ENCODE results near the gene CCDC182. TPM values are rescaled to one million over a fixed set of nuclear protein-coding genes. Genes with fewer than 3 reads are reported as not detected.

CCDC182 gene
- total and polyA plus RNA-seq, 9 of the 15 experiments (the other 6 are each of a cell fraction or from before 2014, with no cell fraction given), result not detected

DNA sequence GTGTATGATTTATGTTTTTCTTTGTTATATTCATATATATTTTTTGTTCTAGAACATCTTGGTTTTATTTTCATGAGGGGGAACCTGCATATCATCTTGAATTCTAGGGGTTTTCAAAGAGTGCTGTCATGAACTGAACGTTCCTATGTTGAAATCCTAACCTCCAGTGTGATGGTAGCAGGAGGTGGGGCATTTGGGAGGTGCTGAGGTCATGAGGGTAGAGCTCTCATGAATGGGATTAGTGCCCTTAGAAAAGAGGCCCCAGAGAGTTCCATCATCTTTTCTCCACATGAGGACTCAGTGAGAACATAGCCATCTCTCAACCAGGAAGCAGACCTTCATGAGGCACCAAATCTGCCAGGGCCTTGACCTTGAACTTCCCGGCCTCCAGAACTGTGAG lies 34.6 kb upstream of the CCDC182 start:
- FAIRE-seq (no peak), ATAC-seq (no peak), DNase-seq (ENCODE audit: extremely low read depth in 1 of 4, low spot score in 3 of 4) (no peak)
- H3K9ac ChIP-seq (ENCODE audit: insufficient read depth in 1 of 2, low read depth in 2 of 2, low read length in 2 of 2), result no peak overlapping the region
- peaks cover 0 to 10% of the 10 kb centered on the region in 2 experiments; a peak in 2 of 5 replicates for H3K4me1 ChIP-seq (replicated peaks in 1 of 2; ENCODE audit: control insufficient read depth in 2 of 2, insufficient read depth in 2 of 2, low read length in 2 of 2)
- no peaks in the 10 kb centered on the region for H3K9me1 ChIP-seq (ENCODE audit: control insufficient read depth, insufficient read depth, low read length)
- BruUV-seq (replicated peaks), result no TSS peak
- H3K27ac ChIP-seq (ENCODE audit: extremely low read depth, low read depth, low read length), result no peak overlapping the region
- ChIA-PET CTCF (ENCODE audit: low intra/inter-chr PET ratio) (no interaction called here), POLR2A (no interaction called here)
- in situ Hi-C loops (cut with MboI), result no loop called here
- peaks cover 35 to 41% of the 10 kb centered on the region in 2 experiments for H3K27me3 ChIP-seq (ENCODE audit: control insufficient read depth in 2 of 2, insufficient read depth in 2 of 2, low read length in 2 of 2)
- H3K79me2 ChIP-seq (ENCODE audit: control insufficient read depth, insufficient read depth, low read length), result no peaks in the 10 kb centered on the region
- no peaks in the 10 kb centered on the region for H3K36me3 ChIP-seq (ENCODE audit: control insufficient read depth, insufficient read depth, low read length)
- 0% methylated on average over 2 of the region's 2 CpGs for WGBS (ENCODE audit: insufficient coverage, low coverage, missing lambda C conversion rate)
- H4K20me1 ChIP-seq (replicated peaks; ENCODE audit: control insufficient read depth, insufficient read depth, low read length), result no peaks in the 10 kb centered on the region; the same call in 1 of the 2 replicates
- intact Hi-C loops (cut with micrococcal nuclease), result no loop called here
- no peaks in the 10 kb centered on the region for H3K9me3 ChIP-seq (replicated peaks; ENCODE audit: control insufficient read depth, insufficient read depth, low read depth, low read length)
- H3K4me3 ChIP-seq, result no peak overlapping the region
- no peak overlapping the region for H2AFZ ChIP-seq (ENCODE audit: low read depth, low read length)
- H3K4me2 ChIP-seq (ENCODE audit: insufficient read depth, low read length), result no peak overlapping the region
- no peak for TF ChIP-seq KLF1 (tag; IDR thresholded peaks at IDR 0.05)
- TF ChIP-seq NCOA1 (IDR thresholded peaks at IDR 0.05; ENCODE audit: low read depth), result no peak
- no peak for TF ChIP-seq ZNF766 (CRISPR knock-in tag; conservative IDR thresholded peaks at IDR 0.05)
- no peak for TF ChIP-seq CEBPG (CRISPR knock-in tag; IDR thresholded peaks at IDR 0.05)
- TF ChIP-seq CEBPG (tag; conservative IDR thresholded peaks at IDR 0.05 in 1 of 2, IDR thresholded peaks at IDR 0.05 in 1 of 2), result no peak
- TF ChIP-seq ZBED1 (IDR thresholded peaks at IDR 0.05), result no peak
- TF ChIP-seq, protein P1, sequence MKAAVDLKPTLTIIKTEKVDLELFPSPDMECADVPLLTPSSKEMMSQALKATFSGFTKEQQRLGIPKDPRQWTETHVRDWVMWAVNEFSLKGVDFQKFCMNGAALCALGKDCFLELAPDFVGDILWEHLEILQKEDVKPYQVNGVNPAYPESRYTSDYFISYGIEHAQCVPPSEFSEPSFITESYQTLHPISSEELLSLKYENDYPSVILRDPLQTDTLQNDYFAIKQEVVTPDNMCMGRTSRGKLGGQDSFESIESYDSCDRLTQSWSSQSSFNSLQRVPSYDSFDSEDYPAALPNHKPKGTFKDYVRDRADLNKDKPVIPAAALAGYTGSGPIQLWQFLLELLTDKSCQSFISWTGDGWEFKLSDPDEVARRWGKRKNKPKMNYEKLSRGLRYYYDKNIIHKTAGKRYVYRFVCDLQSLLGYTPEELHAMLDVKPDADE (conservative IDR thresholded peaks at IDR 0.05; ENCODE audit: control insufficient read depth, low read depth, low read length), result no peak
- TF ChIP-seq HDAC3 (IDR thresholded peaks at IDR 0.05; ENCODE audit: borderline replicate concordance, partially characterized antibody), result no peak
- TF ChIP-seq KLF16 (IDR thresholded peaks at IDR 0.05), result no peak
- TF ChIP-seq DPF2 (IDR thresholded peaks at IDR 0.05), result no peak
- no peak for TF ChIP-seq NFIC (IDR thresholded peaks at IDR 0.05)
- no peak for TF ChIP-seq ZNF282 (CRISPR knock-in tag; IDR thresholded peaks at IDR 0.05)
- TF ChIP-seq FOXP1 (CRISPR knock-in tag; IDR thresholded peaks at IDR 0.05), result no peak
- TF ChIP-seq, protein P2, sequence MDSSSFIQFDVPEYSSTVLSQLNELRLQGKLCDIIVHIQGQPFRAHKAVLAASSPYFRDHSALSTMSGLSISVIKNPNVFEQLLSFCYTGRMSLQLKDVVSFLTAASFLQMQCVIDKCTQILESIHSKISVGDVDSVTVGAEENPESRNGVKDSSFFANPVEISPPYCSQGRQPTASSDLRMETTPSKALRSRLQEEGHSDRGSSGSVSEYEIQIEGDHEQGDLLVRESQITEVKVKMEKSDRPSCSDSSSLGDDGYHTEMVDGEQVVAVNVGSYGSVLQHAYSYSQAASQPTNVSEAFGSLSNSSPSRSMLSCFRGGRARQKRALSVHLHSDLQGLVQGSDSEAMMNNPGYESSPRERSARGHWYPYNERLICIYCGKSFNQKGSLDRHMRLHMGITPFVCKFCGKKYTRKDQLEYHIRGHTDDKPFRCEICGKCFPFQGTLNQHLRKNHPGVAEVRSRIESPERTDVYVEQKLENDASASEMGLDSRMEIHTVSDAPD (CRISPR knock-in tag; IDR thresholded peaks at IDR 0.05), result no peak
- no peak for TF ChIP-seq NRF1 (conservative IDR thresholded peaks at IDR 0.05 in 1 of 2, IDR thresholded peaks at IDR 0.05 in 1 of 2)
- TF ChIP-seq, protein P3, sequence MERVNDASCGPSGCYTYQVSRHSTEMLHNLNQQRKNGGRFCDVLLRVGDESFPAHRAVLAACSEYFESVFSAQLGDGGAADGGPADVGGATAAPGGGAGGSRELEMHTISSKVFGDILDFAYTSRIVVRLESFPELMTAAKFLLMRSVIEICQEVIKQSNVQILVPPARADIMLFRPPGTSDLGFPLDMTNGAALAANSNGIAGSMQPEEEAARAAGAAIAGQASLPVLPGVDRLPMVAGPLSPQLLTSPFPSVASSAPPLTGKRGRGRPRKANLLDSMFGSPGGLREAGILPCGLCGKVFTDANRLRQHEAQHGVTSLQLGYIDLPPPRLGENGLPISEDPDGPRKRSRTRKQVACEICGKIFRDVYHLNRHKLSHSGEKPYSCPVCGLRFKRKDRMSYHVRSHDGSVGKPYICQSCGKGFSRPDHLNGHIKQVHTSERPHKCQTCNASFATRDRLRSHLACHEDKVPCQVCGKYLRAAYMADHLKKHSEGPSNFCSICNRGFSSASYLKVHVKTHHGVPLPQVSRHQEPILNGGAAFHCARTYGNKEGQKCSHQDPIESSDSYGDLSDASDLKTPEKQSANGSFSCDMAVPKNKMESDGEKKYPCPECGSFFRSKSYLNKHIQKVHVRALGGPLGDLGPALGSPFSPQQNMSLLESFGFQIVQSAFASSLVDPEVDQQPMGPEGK (CRISPR knock-in tag; IDR thresholded peaks at IDR 0.05; ENCODE audit: borderline replicate concordance), result no peak
- TF ChIP-seq PHTF2 (CRISPR knock-in tag; IDR thresholded peaks at IDR 0.05), result no peak
- no peak for TF ChIP-seq CBX5 (IDR thresholded peaks at IDR 0.05; ENCODE audit: borderline replicate concordance, low read depth)
- TF ChIP-seq, protein P4, sequence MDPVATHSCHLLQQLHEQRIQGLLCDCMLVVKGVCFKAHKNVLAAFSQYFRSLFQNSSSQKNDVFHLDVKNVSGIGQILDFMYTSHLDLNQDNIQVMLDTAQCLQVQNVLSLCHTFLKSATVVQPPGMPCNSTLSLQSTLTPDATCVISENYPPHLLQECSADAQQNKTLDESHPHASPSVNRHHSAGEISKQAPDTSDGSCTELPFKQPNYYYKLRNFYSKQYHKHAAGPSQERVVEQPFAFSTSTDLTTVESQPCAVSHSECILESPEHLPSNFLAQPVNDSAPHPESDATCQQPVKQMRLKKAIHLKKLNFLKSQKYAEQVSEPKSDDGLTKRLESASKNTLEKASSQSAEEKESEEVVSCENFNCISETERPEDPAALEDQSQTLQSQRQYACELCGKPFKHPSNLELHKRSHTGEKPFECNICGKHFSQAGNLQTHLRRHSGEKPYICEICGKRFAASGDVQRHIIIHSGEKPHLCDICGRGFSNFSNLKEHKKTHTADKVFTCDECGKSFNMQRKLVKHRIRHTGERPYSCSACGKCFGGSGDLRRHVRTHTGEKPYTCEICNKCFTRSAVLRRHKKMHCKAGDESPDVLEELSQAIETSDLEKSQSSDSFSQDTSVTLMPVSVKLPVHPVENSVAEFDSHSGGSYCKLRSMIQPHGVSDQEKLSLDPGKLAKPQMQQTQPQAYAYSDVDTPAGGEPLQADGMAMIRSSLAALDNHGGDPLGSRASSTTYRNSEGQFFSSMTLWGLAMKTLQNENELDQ (CRISPR knock-in tag; IDR thresholded peaks at IDR 0.05; ENCODE audit: borderline replicate concordance), result no peak
